ENCODE measurements around the gene SF3B1.

GRCh38 chr2:197353393-197354168 lies 81.2 kb downstream of the SF3B1 start:
- no peak for TF ChIP-seq SUZ12 (IDR thresholded peaks at IDR 0.05)
- no peak for TF ChIP-seq BHLHE40 (IDR thresholded peaks at IDR 0.05; ENCODE audit: borderline replicate concordance)
- TF ChIP-seq TARDBP (IDR thresholded peaks at IDR 0.05), result no peak
- TF ChIP-seq SP1 (IDR thresholded peaks at IDR 0.05), result no peak
- TF ChIP-seq FOXK2 (IDR thresholded peaks at IDR 0.05), result no peak
- no peak for TF ChIP-seq ELF4 (IDR thresholded peaks at IDR 0.05)
- TF ChIP-seq ZNF384 (IDR thresholded peaks at IDR 0.05), result no peak
- no peak for TF ChIP-seq CTBP1 (IDR thresholded peaks at IDR 0.05; ENCODE audit: borderline replicate concordance)
- no peak for TF ChIP-seq L3MBTL2 (conservative IDR thresholded peaks at IDR 0.05)
- TF ChIP-seq ARNT (IDR thresholded peaks at IDR 0.05), result no peak

Measured in HEK293T (cell line).